SJSA1 (cell line): ENCODE results near the gene NDC1. TPM values are rescaled to one million over a fixed set of nuclear protein-coding genes. Genes with fewer than 3 reads are reported as not detected.

ENCODE experiments used
- DNase-seq, 2 experiments: peaks; one replicate each; pipeline ENCODE4 v3.0.0-alpha.2; 2015 to 2020; ENCODE audit warnings: low spot score in 2 of 2, low read depth in 1 of 2
- H3K27ac ChIP-seq: fragments of 250-450 bp; sonication (Bioruptor Pico); 2 replicates; pipeline ENCODE4 v1.5.1; 2020; ENCODE audit warnings: mild to moderate bottlenecking, moderate library complexity
- H3K27me3 ChIP-seq: fragments of 250-450 bp; sonication (Bioruptor Pico); replicated peaks from 2 replicates; pipeline ENCODE4 v1.5.1; 2020; ENCODE audit warnings: mild to moderate bottlenecking, moderate library complexity
- H3K36me3 ChIP-seq: fragments of 250-450 bp; sonication (Bioruptor Pico); 2 replicates; pipeline ENCODE4 v1.5.1; 2020; ENCODE audit warnings: mild to moderate bottlenecking
- H3K4me1 ChIP-seq: fragments of 250-450 bp; sonication (Bioruptor Pico); replicated peaks from 2 replicates; pipeline ENCODE4 v1.6.1; 2021; ENCODE audit warnings: mild to moderate bottlenecking
- H3K4me3 ChIP-seq: fragments of 250-450 bp; sonication (Bioruptor Pico); 2 replicates; pipeline ENCODE4 v1.5.1; 2020; ENCODE audit warnings: mild to moderate bottlenecking
- H3K9me3 ChIP-seq: fragments of 250-450 bp; sonication (Bioruptor Pico); replicated peaks from 2 replicates; pipeline ENCODE4 v1.5.1; 2020; ENCODE audit warnings: mild to moderate bottlenecking
- total RNA-seq: library from RNA; depleted of rRNA; stranded (reverse); fragments of >200 nt; shearing (Covaris generic); gene quantifications from 2 replicates; pipeline ENCODE4 v1.2.3, GENCODE V29; 2014

Gene NDC1
- total RNA-seq, 1 experiment from 2014 or later: 65.0 TPM

DNA sequence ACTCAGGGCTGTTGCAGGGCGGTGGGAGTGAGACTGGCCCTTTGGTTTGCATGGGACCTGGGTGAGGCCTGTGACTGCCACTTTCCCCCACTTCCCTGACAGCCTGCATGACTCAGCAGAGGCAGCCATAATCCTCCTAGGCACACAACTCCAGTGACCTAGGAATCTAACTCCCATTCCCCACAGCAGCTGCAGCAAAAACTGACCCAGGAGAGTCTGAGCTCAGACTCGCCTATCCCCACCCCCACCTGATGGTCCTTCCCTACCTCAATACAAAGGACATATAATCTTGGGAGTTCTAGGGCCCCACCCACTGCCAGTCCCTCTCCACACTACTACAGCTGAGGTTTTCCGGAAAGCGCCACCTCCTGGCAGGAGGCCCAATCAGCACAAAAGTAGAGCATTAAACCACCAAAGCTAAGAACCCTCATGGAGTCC lies 26.7 kb downstream of the NDC1 start:
- Histone ChIP-seq H3K9me3 (no peaks in the 10 kb centered on the region), H3K4me1 (peaks cover 32% of the 10 kb centered on the region), H3K27ac (no peak overlapping the region; the same call in 1 of the 2 replicates), H3K36me3 (peaks cover 40% of the 10 kb centered on the region), H3K4me3 (no peak overlapping the region), H3K27me3 (no peaks in the 10 kb centered on the region)
- peak; percentile 31 to 58 for DNase-seq

DNA sequence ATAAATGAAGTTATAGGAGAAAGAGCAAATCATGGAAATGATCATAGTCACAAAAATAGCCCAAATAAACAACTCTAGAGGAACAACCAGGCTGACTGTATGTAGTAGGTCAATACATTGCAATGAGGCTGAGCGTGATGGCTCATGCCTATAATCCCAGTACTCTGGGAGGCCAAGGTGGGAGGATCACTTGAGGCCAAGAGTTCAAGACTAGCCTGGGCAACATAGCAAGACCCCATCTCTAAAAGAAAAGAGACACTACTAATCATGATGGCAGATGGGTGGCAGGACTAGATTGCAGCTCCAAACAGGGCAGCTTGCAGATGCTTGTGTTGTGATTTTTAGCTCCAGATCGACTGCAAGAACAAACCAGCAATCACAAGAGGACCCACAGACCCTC lies 27.6 kb downstream of the NDC1 start:
- peaks cover 41% of the 10 kb centered on the region for H3K4me1 ChIP-seq
- H3K27me3 ChIP-seq: no peaks in the 10 kb centered on the region
- no peak overlapping the region for H3K4me3 ChIP-seq
- no peak overlapping the region for H3K27ac ChIP-seq
- H3K36me3 ChIP-seq: peaks cover 39% of the 10 kb centered on the region
- H3K9me3 ChIP-seq: no peaks in the 10 kb centered on the region
- no peak for DNase-seq

GRCh38 chr1:53810007-53810406 lies 28.1 kb downstream of the NDC1 start:
- DNase-seq: no peak
- Histone ChIP-seq H3K9me3 (no peaks in the 10 kb centered on the region), H3K4me3 (no peak overlapping the region), H3K4me1 (peaks cover 46% of the 10 kb centered on the region), H3K36me3 (peaks cover 37% of the 10 kb centered on the region), H3K27me3 (no peaks in the 10 kb centered on the region), H3K27ac (no peak overlapping the region)

DNA sequence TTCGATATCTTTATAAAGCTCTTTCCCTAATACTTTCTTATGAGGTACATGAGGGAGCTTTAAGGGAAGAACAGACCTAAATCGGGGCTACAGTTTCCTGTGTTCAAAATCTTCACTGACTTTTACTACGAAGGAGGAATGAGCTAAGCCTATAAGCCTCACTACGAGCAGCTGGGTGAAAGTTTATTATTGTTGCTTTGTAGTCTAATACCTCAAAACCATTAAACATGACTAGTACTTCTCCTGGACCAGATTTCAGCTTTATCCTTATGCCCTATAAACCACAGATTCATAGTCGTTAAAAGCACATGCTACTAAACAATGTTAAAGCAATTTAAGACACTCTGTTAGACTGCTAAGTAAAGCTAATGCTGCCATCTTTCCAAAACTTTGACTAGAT lies 30.2 kb downstream of the NDC1 start:
- Histone ChIP-seq H3K9me3 (no peaks in the 10 kb centered on the region), H3K27me3 (no peaks in the 10 kb centered on the region), H3K36me3 (peaks cover 34% of the 10 kb centered on the region), H3K4me3 (no peak overlapping the region), H3K4me1 (peaks cover 65% of the 10 kb centered on the region), H3K27ac (peak overlapping the region; percentile 15; the same call in 1 of the 2 replicates)
- peak in 1 of 2 experiments; percentile 69 for DNase-seq

- Histone ChIP-seq H3K4me1 (peaks cover 88% of the 10 kb centered on the region), H3K27me3 (no peaks in the 10 kb centered on the region), H3K4me3 (no peak overlapping the region), H3K36me3 (peaks cover 39% of the 10 kb centered on the region), H3K9me3 (no peaks in the 10 kb centered on the region), H3K27ac (peak overlapping the region; percentile 88)
- DNase-seq: peak; percentile 86 to 93
These were observed 33.1 kb downstream of the NDC1 start for GRCh38 chr1:53804791-53805505.

GRCh38 chr1:53804181-53804580 lies 33.9 kb downstream of the NDC1 start:
- Histone ChIP-seq H3K36me3 (peaks cover 43% of the 10 kb centered on the region), H3K9me3 (no peaks in the 10 kb centered on the region), H3K4me1 (peaks cover 95% of the 10 kb centered on the region), H3K27me3 (no peaks in the 10 kb centered on the region), H3K27ac (peak overlapping the region; percentile 88), H3K4me3 (no peak overlapping the region)
- peak; percentile 65 to 82 for DNase-seq

DNA sequence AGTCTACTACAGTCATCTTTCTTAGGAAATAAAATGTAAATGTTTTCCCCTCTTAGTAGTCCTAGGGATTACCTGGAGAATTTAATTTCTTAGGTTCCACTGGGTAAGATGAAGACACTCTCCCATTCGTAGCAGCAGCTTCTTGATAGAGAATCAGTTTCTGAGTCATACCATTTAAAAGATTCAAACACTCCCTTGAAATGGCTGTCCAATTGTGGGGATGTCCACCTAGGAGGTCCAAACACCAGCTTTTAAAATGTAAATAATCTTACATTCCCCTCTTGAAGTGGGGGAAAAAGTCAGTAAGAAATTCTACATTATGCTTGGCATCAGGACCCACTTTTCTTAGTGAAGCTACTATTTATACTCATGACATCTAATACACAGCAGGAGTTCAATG lies 37.5 kb downstream of the NDC1 start:
- no peaks in the 10 kb centered on the region for H3K27me3 ChIP-seq
- peak overlapping the region; percentile 68 for H3K27ac ChIP-seq
- peaks cover 59% of the 10 kb centered on the region for H3K36me3 ChIP-seq
- no peaks in the 10 kb centered on the region for H3K9me3 ChIP-seq
- H3K4me1 ChIP-seq: peaks cover 68% of the 10 kb centered on the region
- DNase-seq: peak; percentile 63 to 89
- H3K4me3 ChIP-seq: no peak overlapping the region

DNA sequence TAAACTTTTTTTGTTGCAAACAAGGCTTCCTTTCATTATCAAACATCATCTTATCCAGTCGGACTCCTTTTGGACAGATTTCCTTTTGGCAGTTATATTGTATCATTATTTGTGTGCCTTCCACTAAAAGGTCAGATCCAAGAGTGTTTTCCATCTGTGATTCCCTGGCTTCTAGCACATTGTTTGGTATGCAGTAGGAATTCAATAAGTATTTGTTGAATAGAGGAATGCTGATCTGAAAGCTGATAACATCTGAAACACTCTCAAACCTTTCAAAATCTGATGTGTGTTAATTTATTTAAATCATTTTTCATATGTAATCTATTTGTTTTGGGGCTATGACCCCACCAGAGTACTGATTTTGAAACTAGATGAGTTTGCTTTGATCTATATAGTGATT lies 39.0 kb downstream of the NDC1 start:
- H3K36me3 ChIP-seq: peaks cover 67% of the 10 kb centered on the region
- DNase-seq: peak in 1 of 2 experiments; percentile 34
- H3K4me1 ChIP-seq: peaks cover 55% of the 10 kb centered on the region
- H3K27ac ChIP-seq: peak overlapping the region; percentile 68
- no peaks in the 10 kb centered on the region for H3K27me3 ChIP-seq
- no peaks in the 10 kb centered on the region for H3K9me3 ChIP-seq
- no peak overlapping the region for H3K4me3 ChIP-seq

DNA sequence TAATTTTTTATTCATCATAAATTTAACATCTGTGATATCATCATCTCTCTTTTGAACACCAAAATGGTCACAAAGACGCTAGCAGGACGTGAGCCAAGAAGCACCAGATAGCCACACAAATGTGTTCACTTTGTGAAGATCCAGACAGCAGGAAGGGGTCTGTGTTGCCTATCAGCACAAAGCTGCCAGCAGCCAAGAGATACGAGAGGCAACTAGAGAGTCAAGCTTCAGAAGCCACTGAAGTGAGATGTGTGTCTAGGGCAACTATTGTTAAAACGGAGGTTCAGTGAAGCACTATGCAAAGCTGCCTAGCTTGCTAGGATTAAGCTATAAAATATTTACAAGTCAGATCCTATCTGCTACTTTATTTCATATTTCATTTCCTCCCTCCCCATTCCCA lies 45.3 kb downstream of the NDC1 start:
- Histone ChIP-seq H3K27me3 (no peaks in the 10 kb centered on the region), H3K27ac (no peak overlapping the region), H3K4me3 (no peak overlapping the region), H3K9me3 (no peaks in the 10 kb centered on the region), H3K36me3 (peaks cover 65% of the 10 kb centered on the region), H3K4me1 (no peaks in the 10 kb centered on the region)
- DNase-seq: no peak

DNA sequence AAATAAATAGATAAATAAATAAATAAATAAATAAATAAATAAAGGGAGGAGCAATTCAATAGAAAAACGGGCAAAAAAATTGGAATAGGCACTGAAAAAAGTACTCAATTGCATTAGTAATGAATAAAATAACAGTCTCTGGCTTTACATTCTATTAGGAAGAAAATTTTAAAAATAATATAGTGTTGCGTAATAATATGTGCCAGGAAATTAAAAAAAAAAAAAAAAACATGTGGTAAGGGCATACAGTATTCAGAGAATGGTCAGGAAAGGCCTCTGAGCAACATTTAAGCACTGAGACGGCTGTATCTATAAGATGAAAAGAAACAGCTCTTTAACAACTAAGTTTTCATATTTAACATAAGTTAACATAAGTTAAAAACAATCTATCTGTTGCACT lies 50.4 kb downstream of the NDC1 start:
- no peak overlapping the region for H3K27ac ChIP-seq
- no peak for DNase-seq
- no peaks in the 10 kb centered on the region for H3K9me3 ChIP-seq
- H3K36me3 ChIP-seq: peaks cover 64% of the 10 kb centered on the region
- no peaks in the 10 kb centered on the region for H3K4me1 ChIP-seq
- H3K27me3 ChIP-seq: no peaks in the 10 kb centered on the region
- H3K4me3 ChIP-seq: no peak overlapping the region

GRCh38 chr1:53783056-53783455 lies 55.0 kb downstream of the NDC1 start:
- Histone ChIP-seq H3K36me3 (peaks cover 59% of the 10 kb centered on the region), H3K9me3 (no peaks in the 10 kb centered on the region), H3K27ac (no peak overlapping the region), H3K27me3 (no peaks in the 10 kb centered on the region), H3K4me1 (peaks cover 14% of the 10 kb centered on the region), H3K4me3 (no peak overlapping the region)
- DNase-seq: no peak

DNA sequence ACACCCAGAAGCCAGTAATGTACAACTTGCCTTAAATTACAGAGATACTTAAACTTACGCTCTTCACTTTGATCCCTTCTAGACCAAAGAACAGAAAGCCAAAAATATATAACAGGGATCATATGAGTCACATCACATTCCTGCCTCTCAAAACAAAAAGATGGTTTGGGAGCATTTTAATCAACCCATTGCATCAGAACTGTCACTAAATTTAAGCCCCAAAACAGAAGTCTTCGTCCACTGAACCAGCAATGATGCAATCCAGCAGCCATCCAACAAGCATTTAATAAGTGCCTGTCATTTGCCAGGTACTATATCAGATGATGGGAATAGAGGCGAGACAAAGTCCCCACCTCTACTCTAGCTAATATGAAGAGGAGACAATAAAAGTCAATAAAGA lies 56.4 kb downstream of the NDC1 start:
- no peak for DNase-seq
- H3K4me1 ChIP-seq: peaks cover 14% of the 10 kb centered on the region
- H3K27ac ChIP-seq: 0 out of 2 replicates have a peak overlapping the region, but pooled peaks have one; percentile 2

GRCh38 chr1:53777272-53777671 lies 60.8 kb downstream of the NDC1 start:
- no peak overlapping the region for H3K27ac ChIP-seq
- H3K9me3 ChIP-seq: no peaks in the 10 kb centered on the region
- no peaks in the 10 kb centered on the region for H3K27me3 ChIP-seq
- no peak overlapping the region for H3K4me3 ChIP-seq
- DNase-seq: no peak
- H3K36me3 ChIP-seq: peaks cover 29% of the 10 kb centered on the region
- peaks cover 18% of the 10 kb centered on the region for H3K4me1 ChIP-seq

More for the DNA sequence above, 56.4 kb downstream of the NDC1 start:
- no peak overlapping the region for H3K4me3 ChIP-seq
- H3K27me3 ChIP-seq: no peaks in the 10 kb centered on the region
- peaks cover 58% of the 10 kb centered on the region for H3K36me3 ChIP-seq
- no peaks in the 10 kb centered on the region for H3K9me3 ChIP-seq

- Histone ChIP-seq H3K4me3 (no peak overlapping the region), H3K9me3 (no peaks in the 10 kb centered on the region), H3K36me3 (peaks cover 34% of the 10 kb centered on the region)
These were observed 66.4 kb downstream of the NDC1 start for GRCh38 chr1:53771648-53772047.

More at GRCh38 chr1:53771648-53772047, 66.4 kb downstream of the NDC1 start:
- Histone ChIP-seq H3K27ac (peak overlapping the region; percentile 37; the same call in 1 of the 2 replicates), H3K27me3 (no peaks in the 10 kb centered on the region), H3K4me1 (peaks cover 28% of the 10 kb centered on the region)
- DNase-seq: peak; percentile 51 to 78
